ENCODE measurements around the gene RNF8. TPM values are rescaled to one million over a fixed set of nuclear protein-coding genes. Genes with fewer than 3 reads are reported as not detected.

RNF8 gene
- total RNA-seq, 1 donor: 16.6 TPM

DNA sequence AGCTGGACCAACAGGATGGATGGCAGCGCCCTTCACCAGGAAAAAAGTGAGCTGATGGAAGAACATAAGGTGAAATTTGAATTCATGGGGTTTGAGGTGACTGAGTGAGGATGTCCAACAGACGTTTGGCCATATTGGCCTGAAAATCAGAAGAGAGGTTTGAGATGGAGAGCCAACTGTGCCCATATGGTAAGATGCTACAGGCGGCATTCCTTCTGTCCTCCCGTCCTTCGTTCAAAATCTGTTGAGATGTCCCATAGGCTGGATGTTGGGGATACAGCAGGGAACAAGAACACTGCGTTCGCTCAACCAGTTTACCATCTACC lies 78.8 kb downstream of the RNF8 start:
- Histone ChIP-seq H3K4me1 (ENCODE audit: insufficient read depth, low read length) (peaks cover 13% of the 10 kb centered on the region), H2AFZ (ENCODE audit: low read length) (peak overlapping the region; percentile 100), H3K79me2 (ENCODE audit: insufficient read depth, low read length) (peaks cover 44% of the 10 kb centered on the region), H3K4me2 (ENCODE audit: insufficient read depth, low read length) (peak overlapping the region; percentile 97), H3K27me3 (ENCODE audit: insufficient read depth, low read length) (no peaks in the 10 kb centered on the region), H4K20me1 (ENCODE audit: insufficient read depth, low read length) (no peaks in the 10 kb centered on the region), H3K4me3 (ENCODE audit: insufficient read depth, low read length) (peak overlapping the region; percentile 89), H3K36me3 (ENCODE audit: insufficient read depth, low read length) (peaks cover 11% of the 10 kb centered on the region), H3K27ac (ENCODE audit: low read depth, low read length) (peak overlapping the region; percentile 87), H3K9me3 (ENCODE audit: low read depth, low read length) (no peaks in the 10 kb centered on the region)
- TF ChIP-seq, protein P1, sequence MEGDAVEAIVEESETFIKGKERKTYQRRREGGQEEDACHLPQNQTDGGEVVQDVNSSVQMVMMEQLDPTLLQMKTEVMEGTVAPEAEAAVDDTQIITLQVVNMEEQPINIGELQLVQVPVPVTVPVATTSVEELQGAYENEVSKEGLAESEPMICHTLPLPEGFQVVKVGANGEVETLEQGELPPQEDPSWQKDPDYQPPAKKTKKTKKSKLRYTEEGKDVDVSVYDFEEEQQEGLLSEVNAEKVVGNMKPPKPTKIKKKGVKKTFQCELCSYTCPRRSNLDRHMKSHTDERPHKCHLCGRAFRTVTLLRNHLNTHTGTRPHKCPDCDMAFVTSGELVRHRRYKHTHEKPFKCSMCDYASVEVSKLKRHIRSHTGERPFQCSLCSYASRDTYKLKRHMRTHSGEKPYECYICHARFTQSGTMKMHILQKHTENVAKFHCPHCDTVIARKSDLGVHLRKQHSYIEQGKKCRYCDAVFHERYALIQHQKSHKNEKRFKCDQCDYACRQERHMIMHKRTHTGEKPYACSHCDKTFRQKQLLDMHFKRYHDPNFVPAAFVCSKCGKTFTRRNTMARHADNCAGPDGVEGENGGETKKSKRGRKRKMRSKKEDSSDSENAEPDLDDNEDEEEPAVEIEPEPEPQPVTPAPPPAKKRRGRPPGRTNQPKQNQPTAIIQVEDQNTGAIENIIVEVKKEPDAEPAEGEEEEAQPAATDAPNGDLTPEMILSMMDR (IDR thresholded peaks at IDR 0.05; ENCODE audit: extremely low read depth, low read depth, low read length): no peak
- no peak for DNase-seq (ENCODE audit: insufficient read length, low spot score, missing footprints)

DNA sequence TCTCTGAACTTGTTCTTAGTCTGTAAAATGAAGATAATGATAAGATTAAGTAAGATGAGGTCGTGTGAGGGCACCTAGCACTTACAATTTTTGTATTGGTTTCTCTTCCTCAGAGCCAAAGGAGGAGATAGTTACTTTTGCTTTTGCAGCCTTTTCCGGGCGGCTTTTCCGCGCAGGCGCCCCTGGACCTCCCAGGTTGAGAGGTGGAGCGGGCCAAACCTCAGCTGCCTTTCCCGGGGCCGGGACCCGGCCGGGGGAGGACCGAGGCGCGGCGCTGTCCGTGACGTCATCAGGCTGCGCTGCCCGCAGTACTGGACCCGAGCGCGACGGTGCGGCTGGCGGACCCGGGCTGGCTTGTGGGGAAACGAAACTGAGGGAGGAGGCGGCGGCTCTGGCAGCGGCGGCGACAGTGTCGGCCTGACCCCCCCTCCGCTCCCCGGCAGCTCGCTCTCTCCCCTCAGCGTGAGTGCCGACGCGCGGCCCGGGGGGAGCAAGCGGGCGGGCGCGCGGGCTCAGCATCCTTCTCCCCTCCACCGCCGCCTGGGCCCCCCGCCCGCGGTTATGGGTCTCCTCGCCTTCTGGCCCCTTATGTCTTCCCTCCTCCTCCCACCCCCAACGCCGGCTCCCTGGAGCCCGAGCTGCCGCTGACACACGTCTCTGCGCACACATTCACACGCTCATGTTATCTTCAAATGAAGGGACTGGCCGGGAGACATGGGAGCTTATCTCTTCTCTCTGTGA lies 79.3 kb downstream of the RNF8 start, which contains the start of gene CMTR1:
Gene CMTR1, plus strand, starts transcription at position 306 of the 741 bp plus-strand sequence. CDS start 2,409 bp downstream, outside the sequence.
- peak within 1 kb of the TSS; percentile 97 for H3K4me2 ChIP-seq (ENCODE audit: insufficient read depth, low read length)
- peak; percentile 99 for DNase-seq (ENCODE audit: insufficient read length, low spot score, missing footprints)

DNA sequence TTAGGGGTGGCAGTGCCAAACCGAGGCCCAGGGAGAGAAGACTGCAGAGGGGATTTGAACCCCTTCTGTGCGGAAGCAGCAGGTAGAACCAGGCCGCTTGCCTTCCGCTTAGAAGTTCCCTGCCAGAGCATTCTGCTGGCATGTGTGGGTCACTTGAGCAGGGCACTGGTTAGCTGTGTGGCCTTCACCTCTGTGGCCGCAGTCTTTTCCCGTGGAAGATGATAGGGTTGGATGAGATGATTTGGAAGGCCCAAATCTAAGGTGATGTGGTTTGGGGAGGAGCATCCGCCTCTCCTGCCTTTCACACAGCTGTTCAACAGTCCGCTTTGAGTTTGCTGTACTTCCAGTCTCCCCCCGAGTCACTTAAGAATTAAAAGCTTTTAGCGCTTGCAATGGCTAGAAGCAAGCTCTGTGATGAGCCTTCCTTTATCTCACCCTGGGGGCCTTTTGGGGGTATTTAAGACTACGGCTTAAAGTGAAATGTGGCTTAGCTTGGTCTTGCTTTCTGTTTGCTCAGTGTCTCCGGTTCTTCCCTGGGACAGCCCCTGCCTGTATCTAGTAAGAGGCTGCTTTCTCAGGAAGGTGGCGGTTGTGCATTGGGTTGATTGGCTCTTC lies 80.0 kb downstream of the RNF8 start:
- Histone ChIP-seq H4K20me1 (ENCODE audit: insufficient read depth, low read length) (no peaks in the 10 kb centered on the region), H3K4me2 (ENCODE audit: insufficient read depth, low read length) (peak overlapping the region; percentile 97), H3K27ac (ENCODE audit: low read depth, low read length) (peak overlapping the region; percentile 87), H2AFZ (ENCODE audit: low read length) (peak overlapping the region; percentile 85), H3K79me2 (ENCODE audit: insufficient read depth, low read length) (peaks cover 51% of the 10 kb centered on the region), H3K4me1 (ENCODE audit: insufficient read depth, low read length) (peaks cover 13% of the 10 kb centered on the region), H3K9me3 (ENCODE audit: low read depth, low read length) (no peaks in the 10 kb centered on the region), H3K36me3 (ENCODE audit: insufficient read depth, low read length) (peaks cover 15% of the 10 kb centered on the region), H3K27me3 (ENCODE audit: insufficient read depth, low read length) (no peaks in the 10 kb centered on the region), H3K4me3 (ENCODE audit: insufficient read depth, low read length) (peak overlapping the region; percentile 89)
- TF ChIP-seq, protein P1 (IDR thresholded peaks at IDR 0.05; ENCODE audit: extremely low read depth, low read depth, low read length): no peak
- peak; percentile 83 for DNase-seq (ENCODE audit: insufficient read length, low spot score, missing footprints)

More for the DNA sequence above, 79.3 kb downstream of the RNF8 start, which contains the start of gene CMTR1:
- Histone ChIP-seq H4K20me1 (ENCODE audit: insufficient read depth, low read length) (no peaks in the 10 kb centered on the region), H3K4me1 (ENCODE audit: insufficient read depth, low read length) (peaks cover 13% of the 10 kb centered on the region), H3K79me2 (ENCODE audit: insufficient read depth, low read length) (peaks cover 49% of the 10 kb centered on the region), H3K4me3 (ENCODE audit: insufficient read depth, low read length) (peak within 1 kb of the TSS; percentile 89), H3K36me3 (ENCODE audit: insufficient read depth, low read length) (peaks cover 15% of the 10 kb centered on the region), H3K27me3 (ENCODE audit: insufficient read depth, low read length) (no peaks in the 10 kb centered on the region), H2AFZ (ENCODE audit: low read length) (peak within 1 kb of the TSS; percentile 100), H3K9me3 (ENCODE audit: low read depth, low read length) (no peaks in the 10 kb centered on the region), H3K27ac (ENCODE audit: low read depth, low read length) (peak within 1 kb of the TSS; percentile 87)
- TF ChIP-seq, protein P1 (IDR thresholded peaks at IDR 0.05; ENCODE audit: extremely low read depth, low read depth, low read length): no peak

DNA sequence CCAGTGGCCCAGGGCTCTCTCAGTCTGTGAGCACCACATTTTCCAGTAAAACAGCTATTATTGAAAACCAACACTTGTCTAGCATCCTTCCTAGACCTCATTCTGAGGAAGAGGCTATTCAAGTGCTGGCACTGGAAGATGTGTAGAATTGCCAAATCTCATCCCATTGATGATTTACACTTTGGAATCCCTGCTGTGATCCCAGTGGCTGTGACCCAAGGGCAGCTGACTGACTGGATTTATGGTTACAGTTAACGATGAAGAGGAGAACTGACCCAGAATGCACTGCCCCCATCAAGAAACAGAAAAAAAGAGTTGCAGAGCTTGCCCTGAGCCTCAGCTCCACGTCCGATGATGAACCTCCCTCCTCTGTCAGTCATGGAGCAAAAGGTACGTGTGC lies 81.6 kb downstream of the RNF8 start:
- H3K4me3 ChIP-seq (ENCODE audit: insufficient read depth, low read length): no peak overlapping the region
- H3K9me3 ChIP-seq (ENCODE audit: low read depth, low read length): no peaks in the 10 kb centered on the region
- H3K4me1 ChIP-seq (ENCODE audit: insufficient read depth, low read length): peaks cover 13% of the 10 kb centered on the region
- H3K36me3 ChIP-seq (ENCODE audit: insufficient read depth, low read length): peaks cover 21% of the 10 kb centered on the region
- H3K27ac ChIP-seq (ENCODE audit: low read depth, low read length): no peak overlapping the region
- no peaks in the 10 kb centered on the region for H4K20me1 ChIP-seq (ENCODE audit: insufficient read depth, low read length)
- TF ChIP-seq, protein P1 (IDR thresholded peaks at IDR 0.05; ENCODE audit: extremely low read depth, low read depth, low read length): no peak
- no peaks in the 10 kb centered on the region for H3K27me3 ChIP-seq (ENCODE audit: insufficient read depth, low read length)
- peaks cover 66% of the 10 kb centered on the region for H3K79me2 ChIP-seq (ENCODE audit: insufficient read depth, low read length)
- no peak overlapping the region for H3K4me2 ChIP-seq (ENCODE audit: insufficient read depth, low read length)
- no peak overlapping the region for H2AFZ ChIP-seq (ENCODE audit: low read length)
- DNase-seq (ENCODE audit: insufficient read length, low spot score, missing footprints): no peak

Data from osteoblast (primary cell).